ENCODE data around the gene CSNK1D.
A peak's percentile ranks its signal among the peaks of the same experiment; 100 is the strongest.

Gene CSNK1D

DNA sequence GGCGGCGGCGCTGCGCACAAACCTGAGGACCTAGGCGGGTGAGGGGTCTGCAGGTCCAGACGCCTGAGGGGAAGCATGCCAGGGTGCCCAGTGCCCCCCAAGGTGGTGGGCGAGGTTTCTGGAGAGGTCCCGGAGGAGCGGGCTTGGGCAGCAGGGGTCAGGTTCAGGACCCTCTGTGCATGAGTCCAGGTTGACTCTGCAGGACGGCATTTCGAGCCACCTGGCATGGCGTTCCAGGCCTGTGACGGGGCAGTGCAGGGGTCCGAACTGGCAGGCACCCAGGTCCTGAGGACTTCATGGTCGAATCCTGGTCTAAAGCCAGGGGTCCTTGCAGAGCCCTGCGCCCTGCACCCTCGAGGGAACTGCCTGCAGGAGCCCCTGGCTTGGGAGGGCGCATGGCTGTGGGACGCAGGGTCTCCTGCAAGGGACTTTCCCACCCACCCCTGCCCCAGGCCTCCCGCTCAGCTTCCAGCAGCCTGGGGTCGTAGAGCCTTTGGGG lies 41.1 kb downstream of the CSNK1D start:
- Histone ChIP-seq H3K27ac (peak overlapping the region in 1 of 2 donors; percentile 92), H3K4me3 (peak overlapping the region; percentile 90)
- peak; percentile 74 for DNase-seq (ENCODE audit: low spot score)

DNA sequence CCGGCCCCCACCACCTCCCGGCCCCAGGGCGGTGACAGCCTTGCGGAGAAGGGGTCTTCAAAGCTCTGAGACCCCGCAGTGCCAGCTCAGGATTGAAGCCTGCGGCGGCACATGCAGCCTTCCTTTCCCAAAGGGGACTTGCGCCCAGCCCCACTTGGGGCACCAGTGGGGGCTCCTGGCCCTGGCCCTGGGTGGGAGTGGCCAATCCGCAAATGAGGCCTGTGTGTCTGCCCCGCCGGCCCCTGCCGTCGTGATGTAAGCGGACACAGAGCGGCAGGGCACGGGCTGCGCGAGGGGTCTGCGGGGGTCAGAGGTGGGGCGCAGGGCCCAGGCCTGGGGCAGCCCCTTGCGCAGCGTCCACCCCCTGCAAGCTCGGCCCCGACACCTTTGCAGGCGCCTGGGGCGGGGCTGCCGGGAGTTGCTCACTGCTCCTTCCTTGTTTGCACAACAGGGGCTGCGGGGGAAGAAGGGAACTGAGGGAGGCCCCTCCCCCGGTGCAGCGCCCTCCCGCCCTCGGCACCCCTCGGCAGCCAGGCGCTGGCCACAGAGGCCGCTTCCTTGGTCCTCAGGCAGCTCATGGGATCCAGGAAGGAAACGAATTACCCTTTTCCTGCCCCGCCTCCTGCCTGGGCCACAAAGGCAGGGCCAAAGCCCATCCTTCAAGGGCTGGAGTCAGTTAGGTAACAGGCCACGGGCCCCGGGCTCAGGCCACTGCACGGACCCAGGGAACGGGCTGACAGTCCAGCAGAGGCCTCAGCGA lies 41.8 kb downstream of the CSNK1D start:
- DNase-seq (ENCODE audit: low spot score) = peak; percentile 85
- Histone ChIP-seq H3K27ac (peak overlapping the region; percentile 78 to 92), H3K4me3 (peak overlapping the region; percentile 90)
- TF ChIP-seq, protein P1, sequence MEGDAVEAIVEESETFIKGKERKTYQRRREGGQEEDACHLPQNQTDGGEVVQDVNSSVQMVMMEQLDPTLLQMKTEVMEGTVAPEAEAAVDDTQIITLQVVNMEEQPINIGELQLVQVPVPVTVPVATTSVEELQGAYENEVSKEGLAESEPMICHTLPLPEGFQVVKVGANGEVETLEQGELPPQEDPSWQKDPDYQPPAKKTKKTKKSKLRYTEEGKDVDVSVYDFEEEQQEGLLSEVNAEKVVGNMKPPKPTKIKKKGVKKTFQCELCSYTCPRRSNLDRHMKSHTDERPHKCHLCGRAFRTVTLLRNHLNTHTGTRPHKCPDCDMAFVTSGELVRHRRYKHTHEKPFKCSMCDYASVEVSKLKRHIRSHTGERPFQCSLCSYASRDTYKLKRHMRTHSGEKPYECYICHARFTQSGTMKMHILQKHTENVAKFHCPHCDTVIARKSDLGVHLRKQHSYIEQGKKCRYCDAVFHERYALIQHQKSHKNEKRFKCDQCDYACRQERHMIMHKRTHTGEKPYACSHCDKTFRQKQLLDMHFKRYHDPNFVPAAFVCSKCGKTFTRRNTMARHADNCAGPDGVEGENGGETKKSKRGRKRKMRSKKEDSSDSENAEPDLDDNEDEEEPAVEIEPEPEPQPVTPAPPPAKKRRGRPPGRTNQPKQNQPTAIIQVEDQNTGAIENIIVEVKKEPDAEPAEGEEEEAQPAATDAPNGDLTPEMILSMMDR (IDR thresholded peaks at IDR 0.05) = no peak

More for the DNA sequence above, 41.1 kb downstream of the CSNK1D start:
- TF ChIP-seq, protein P1 (IDR thresholded peaks at IDR 0.05) = no peak

DNA sequence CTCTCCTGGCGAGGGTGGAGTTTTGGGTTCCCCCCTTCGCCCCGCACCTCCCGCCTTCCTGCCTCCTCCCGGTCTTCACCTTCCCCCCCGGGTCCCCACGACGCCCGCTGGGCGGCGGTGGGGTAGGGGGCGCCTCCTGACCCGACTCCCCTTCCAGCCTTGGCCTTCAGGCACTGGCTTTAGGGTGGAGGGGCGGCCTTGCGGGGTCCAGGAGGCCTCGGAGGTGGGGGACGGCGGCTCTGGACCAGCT lies 42.3 kb downstream of the CSNK1D start:
- TF ChIP-seq, protein P1 (IDR thresholded peaks at IDR 0.05) = no peak
- Histone ChIP-seq H3K4me3 (peak overlapping the region; percentile 90), H3K27ac (peak overlapping the region; percentile 78 to 92)
- peak; percentile 79 for DNase-seq (ENCODE audit: low spot score)

DNA sequence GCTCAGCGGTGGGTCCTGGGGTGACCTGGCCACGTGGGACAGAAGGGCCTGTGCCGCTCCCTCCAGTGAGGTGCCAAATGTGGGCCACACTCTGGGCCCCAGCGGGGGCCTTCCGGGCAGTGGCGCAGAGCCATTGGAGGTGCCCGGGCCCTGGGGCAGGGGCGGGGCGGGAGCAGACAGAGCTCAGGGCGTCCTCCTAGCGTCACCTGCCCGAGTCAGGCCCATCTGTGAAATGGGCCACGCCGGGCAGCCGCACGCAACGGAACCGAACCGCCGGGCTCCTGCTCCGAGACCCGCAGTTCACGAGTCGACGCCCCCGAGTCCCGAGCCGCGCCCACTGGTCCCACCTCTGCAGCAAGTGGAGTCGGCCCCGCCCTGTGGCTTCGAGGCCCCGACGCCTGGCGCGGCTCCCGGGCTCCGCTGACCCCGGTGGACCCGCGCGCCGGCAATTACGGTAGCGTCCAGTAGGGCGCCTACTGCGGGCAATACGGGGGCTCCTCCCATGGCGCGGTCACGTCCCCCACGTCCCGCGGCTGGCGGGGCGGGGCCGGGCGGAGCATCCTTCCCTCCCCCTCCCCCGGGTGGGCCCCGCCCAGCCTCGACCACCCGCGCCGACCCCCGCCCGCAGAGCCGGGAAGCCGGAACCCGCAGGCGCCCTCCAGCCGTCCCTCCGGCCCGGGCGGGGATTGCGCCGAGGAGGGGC lies 42.7 kb downstream of the CSNK1D start:
- TF ChIP-seq, protein P1 (IDR thresholded peaks at IDR 0.05) = peak; percentile 53
- Histone ChIP-seq H3K4me3 (peak overlapping the region; percentile 90), H3K27ac (peak overlapping the region; percentile 78 to 92)
- peak; percentile 84 for DNase-seq (ENCODE audit: low spot score)

DNA sequence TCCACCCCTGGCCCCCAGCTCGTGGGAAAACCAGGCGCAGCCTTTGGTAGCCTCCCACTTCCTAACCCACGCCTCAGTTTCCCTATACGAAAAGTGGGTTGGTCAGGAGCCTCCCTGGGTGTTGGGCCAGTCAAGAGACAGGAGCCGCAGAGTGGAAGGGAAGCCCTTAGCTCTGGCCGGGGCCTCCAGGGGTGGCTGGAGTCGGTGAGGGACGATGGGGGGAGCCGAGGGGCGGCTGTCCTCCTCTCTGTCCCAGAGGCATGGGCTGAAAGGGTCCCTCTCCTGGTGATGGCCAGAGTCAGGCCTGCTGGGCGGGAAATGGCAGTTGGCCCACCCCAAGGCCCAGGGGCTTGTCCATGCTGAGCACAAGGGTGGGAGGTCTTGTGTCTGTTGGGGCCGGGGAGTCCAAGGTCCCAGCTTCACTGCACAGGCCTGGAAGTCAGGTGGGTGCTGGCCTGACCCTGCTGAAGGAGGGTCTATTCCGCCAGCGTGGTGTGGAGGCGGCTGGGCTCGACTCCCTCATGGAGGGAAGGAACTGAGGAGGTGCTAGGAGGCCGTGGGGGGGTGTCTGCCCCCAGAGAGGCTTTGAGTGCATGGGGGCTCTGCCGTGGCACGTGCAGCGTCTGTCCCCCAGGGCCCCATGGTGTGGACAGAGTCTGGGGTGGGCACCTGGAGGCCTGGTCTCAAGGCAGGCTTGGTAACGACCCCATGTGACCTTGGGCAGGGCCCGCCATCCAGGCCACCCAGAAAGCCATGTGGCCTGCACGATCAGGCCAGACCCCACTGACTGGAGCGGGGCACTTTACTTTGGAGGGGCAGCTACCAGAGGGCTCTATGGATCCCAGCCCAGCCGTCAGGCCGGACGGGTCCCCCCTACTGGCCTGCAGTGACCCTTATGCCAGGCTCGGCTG lies 43.5 kb downstream of the CSNK1D start:
- DNase-seq (ENCODE audit: low spot score) = peak; percentile 76
- H3K27ac ChIP-seq = peak overlapping the region; percentile 78 to 92
- H3K4me3 ChIP-seq = peak overlapping the region; percentile 90
- TF ChIP-seq, protein P1 (IDR thresholded peaks at IDR 0.05) = no peak

DNA sequence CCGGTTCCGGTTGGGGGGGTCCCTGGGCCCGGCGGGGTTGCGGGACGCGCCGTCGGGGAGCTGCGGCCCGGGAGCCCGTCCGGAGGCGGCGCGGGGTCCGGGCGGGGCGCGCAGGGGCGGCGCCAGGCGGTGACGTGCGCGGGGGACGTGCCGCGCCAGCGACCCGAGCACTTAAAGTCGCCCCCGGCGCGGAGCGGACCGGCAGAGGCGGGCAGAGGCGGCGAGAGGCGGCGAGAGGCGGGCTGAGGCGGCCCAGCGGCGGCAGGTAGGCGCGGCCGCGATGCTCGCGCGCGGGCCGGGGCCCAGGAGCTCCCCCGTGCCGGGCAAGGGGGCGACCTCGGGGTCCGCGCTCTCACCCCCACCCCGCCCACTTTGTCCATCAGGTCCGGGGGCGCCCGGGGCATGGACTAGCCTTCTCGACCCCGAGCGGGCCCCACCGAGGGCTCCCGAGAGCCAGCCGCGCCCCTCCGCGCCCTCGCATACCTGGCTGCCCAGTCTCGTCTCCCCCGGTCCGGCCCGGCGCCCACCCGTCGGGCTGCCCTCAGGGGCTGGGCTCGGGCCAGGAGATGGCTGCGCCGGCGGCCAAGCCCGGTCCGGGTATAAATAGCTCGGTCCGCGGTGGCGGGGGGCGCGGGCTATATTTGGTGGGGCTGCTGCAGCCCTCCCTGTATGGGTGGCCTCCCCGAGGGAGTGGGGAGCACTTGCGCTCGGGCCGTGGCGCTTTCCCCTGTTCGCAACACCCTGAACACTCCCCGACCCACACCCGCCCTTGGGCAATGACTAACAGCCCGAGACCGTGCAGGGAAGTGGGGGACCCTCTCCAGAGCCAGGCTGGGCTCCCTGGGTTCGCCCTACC lies 44.4 kb downstream of the CSNK1D start, which contains the start of gene SLC16A3:
TSS of gene SLC16A3 (plus strand) at position 201 of the 856 bp plus-strand sequence. CDS start 6,967 bp downstream, outside the sequence.
- TF ChIP-seq, protein P1 (IDR thresholded peaks at IDR 0.05) = no peak

More for the DNA sequence above, 44.4 kb downstream of the CSNK1D start, which contains the start of gene SLC16A3:
- peak within 1 kb of the TSS; percentile 78 to 92 for H3K27ac ChIP-seq
- no peak for DNase-seq (ENCODE audit: low spot score)
- peak within 1 kb of the TSS; percentile 90 for H3K4me3 ChIP-seq

Measured in coronary artery (tissue), 2 donors.